ENCODE results near the gene XPR1.
"Not testable (repeated sequence)": the region's sequence is repeated elsewhere in the genome, so short reads cannot be mapped to it uniquely, and the experiment has no call there.

XPR1 gene

DNA sequence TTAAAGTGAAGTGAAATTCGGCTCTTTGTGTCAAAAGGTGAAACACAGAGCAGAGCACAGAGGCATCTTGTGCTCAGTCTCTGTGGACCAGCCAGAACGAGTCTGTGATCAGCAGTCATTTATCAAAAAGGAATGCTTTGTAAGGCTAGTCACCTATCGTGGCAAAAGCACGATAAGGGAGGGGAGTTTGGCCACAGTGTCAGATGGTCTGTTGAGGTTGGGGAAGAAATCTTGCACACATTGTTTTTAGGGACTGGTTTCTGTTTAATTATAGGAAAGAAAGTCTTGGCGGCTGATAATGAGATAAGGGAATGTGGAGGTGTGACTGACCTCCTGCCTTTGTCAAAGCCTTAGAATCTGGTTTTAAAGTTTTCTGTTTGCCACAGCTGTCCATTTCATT lies 222.6 kb downstream of the XPR1 start:
- H3K27me3 ChIP-seq (ENCODE audit: control insufficient read depth, insufficient read depth, low read length) = no peaks in the 10 kb centered on the region
- no peaks in the 10 kb centered on the region for H3K9me3 ChIP-seq (ENCODE audit: control insufficient read depth, low read length)
- no peak overlapping the region for H2AFZ ChIP-seq
- no peak overlapping the region for H3K27ac ChIP-seq
- H3K36me3 ChIP-seq (ENCODE audit: control insufficient read depth, insufficient read depth, low read length) = no peaks in the 10 kb centered on the region
- no peak overlapping the region for H3K4me2 ChIP-seq (ENCODE audit: low read length)
- no peak overlapping the region for H3K9ac ChIP-seq
- no peaks in the 10 kb centered on the region for H3K79me2 ChIP-seq
- no peak overlapping the region for H3K4me3 ChIP-seq (ENCODE audit: low read depth, low read length)
- H3K4me1 ChIP-seq = no peaks in the 10 kb centered on the region
- TF ChIP-seq, protein P1, sequence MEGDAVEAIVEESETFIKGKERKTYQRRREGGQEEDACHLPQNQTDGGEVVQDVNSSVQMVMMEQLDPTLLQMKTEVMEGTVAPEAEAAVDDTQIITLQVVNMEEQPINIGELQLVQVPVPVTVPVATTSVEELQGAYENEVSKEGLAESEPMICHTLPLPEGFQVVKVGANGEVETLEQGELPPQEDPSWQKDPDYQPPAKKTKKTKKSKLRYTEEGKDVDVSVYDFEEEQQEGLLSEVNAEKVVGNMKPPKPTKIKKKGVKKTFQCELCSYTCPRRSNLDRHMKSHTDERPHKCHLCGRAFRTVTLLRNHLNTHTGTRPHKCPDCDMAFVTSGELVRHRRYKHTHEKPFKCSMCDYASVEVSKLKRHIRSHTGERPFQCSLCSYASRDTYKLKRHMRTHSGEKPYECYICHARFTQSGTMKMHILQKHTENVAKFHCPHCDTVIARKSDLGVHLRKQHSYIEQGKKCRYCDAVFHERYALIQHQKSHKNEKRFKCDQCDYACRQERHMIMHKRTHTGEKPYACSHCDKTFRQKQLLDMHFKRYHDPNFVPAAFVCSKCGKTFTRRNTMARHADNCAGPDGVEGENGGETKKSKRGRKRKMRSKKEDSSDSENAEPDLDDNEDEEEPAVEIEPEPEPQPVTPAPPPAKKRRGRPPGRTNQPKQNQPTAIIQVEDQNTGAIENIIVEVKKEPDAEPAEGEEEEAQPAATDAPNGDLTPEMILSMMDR (IDR thresholded peaks at IDR 0.05) = no peak

DNA sequence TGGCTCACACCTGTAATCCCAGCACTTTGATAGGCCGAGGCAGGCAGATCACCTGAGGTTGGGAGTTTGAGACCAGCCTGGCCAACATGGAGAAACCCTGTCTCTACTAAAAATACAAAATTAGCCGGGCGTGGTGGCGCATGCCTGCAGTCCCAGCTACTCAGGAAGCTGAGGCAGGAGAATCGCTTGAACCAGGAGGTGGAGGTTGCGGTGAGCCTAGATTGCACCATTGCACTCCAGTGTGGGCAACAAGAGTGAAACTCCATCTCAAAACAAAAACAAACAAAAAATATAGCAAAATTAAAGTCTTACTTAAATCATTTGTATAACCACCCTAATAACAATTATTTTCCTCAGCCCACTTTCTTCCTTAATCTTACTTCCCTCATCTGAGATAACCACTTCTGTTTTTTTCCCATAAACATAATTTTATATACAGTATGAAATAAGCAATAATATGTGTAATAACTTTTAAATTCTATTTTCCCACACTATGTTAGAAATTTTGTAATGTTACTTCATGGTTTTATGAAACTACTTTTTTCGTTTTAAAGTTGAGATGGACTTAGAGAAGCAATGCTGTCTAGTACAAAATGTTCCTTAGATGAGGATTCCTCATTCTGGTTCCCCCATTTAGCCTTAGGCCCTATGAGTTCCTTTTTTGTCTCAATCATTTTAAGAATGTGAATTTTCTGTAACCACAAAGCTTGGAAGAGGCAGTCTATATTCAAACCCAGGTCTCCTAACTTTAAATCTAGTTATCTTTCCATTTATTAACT lies 226.3 kb downstream of the XPR1 start:
- not testable (repeated sequence) for H3K36me3 ChIP-seq (ENCODE audit: control insufficient read depth, insufficient read depth, low read length); H3K27ac ChIP-seq; H3K4me2 ChIP-seq (ENCODE audit: low read length); H3K9me3 ChIP-seq (ENCODE audit: control insufficient read depth, low read length); H2AFZ ChIP-seq; H3K27me3 ChIP-seq (ENCODE audit: control insufficient read depth, insufficient read depth, low read length); H3K4me1 ChIP-seq; H3K9ac ChIP-seq; H3K4me3 ChIP-seq (ENCODE audit: low read depth, low read length); H3K79me2 ChIP-seq

DNA sequence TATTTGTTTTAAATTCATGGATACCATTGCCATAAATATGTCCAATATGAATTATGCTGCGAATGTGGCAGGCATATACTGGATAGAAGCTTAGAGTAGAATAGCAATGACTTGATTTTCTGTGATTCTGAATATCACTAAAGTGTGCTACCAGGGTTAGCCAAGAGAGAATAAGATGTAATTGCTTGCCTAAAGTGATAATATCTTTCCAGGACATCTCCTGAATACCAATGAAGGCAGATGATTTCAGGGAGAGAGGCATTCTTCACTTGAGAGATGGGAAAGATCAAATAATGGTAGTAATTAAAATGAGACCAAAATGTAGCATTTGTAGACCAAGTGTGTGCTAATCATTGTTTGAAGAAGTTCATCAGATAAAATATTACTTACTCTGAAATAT lies 227.5 kb downstream of the XPR1 start:
- Histone ChIP-seq H3K79me2 (no peaks in the 10 kb centered on the region), H3K27ac (no peak overlapping the region), H3K9me3 (ENCODE audit: control insufficient read depth, low read length) (no peaks in the 10 kb centered on the region), H2AFZ (no peak overlapping the region), H3K4me2 (ENCODE audit: low read length) (no peak overlapping the region), H3K4me3 (ENCODE audit: low read depth, low read length) (no peak overlapping the region), H3K4me1 (no peaks in the 10 kb centered on the region), H3K36me3 (ENCODE audit: control insufficient read depth, insufficient read depth, low read length) (no peaks in the 10 kb centered on the region), H3K27me3 (ENCODE audit: control insufficient read depth, insufficient read depth, low read length) (no peaks in the 10 kb centered on the region), H3K9ac (no peak overlapping the region)
- TF ChIP-seq, protein P1 (IDR thresholded peaks at IDR 0.05) = no peak

DNA sequence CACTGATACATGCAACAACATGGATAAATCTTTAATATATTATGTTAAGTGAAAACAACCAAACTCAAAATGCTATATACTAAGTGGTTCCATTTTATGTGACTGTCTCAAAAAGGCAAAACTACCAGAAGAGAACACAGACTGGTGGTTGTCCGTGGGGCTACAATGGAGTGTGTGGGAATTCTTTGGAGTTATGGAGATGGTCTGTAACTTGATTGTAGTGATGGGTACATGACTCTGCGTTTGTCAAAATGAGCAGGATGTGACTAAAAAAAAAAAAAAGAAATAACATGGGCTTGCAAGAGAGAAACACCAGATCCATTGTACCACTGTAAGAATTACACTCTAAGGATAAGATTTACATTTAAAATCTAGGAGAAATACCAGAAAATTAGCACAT lies 228.7 kb downstream of the XPR1 start:
- Histone ChIP-seq H3K27me3 (ENCODE audit: control insufficient read depth, insufficient read depth, low read length) (no peaks in the 10 kb centered on the region), H3K27ac (no peak overlapping the region), H3K9me3 (ENCODE audit: control insufficient read depth, low read length) (no peaks in the 10 kb centered on the region), H2AFZ (no peak overlapping the region), H3K79me2 (no peaks in the 10 kb centered on the region), H3K36me3 (ENCODE audit: control insufficient read depth, insufficient read depth, low read length) (no peaks in the 10 kb centered on the region), H3K4me2 (ENCODE audit: low read length) (no peak overlapping the region), H3K4me1 (no peaks in the 10 kb centered on the region), H3K9ac (no peak overlapping the region), H3K4me3 (ENCODE audit: low read depth, low read length) (no peak overlapping the region)
- TF ChIP-seq, protein P1 (IDR thresholded peaks at IDR 0.05) = no peak

DNA sequence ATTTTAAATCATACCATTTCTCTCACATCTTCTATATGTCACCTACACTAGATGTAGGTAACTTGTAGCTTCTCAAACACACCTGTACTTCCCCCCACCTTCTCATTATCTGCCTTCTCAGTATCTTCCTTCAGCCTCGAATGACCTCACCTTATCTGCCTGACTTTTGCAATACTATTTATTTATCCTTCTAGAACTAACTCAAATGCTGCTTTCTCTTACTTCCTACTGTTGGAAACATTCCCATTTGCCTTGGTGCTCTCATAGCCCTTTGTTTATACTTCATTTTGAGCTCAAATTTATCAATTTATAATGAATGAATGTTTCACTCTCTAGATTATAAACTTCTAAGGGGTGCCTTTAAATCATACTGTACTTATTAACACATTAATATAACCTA lies 230.5 kb downstream of the XPR1 start:
- Histone ChIP-seq H3K79me2 (no peaks in the 10 kb centered on the region), H3K9ac (no peak overlapping the region), H3K4me2 (ENCODE audit: low read length) (no peak overlapping the region), H3K36me3 (ENCODE audit: control insufficient read depth, insufficient read depth, low read length) (no peaks in the 10 kb centered on the region), H3K27me3 (ENCODE audit: control insufficient read depth, insufficient read depth, low read length) (no peaks in the 10 kb centered on the region), H3K27ac (no peak overlapping the region), H3K4me3 (ENCODE audit: low read depth, low read length) (no peak overlapping the region), H3K4me1 (no peaks in the 10 kb centered on the region), H2AFZ (no peak overlapping the region), H3K9me3 (ENCODE audit: control insufficient read depth, low read length) (no peaks in the 10 kb centered on the region)
- TF ChIP-seq, protein P1 (IDR thresholded peaks at IDR 0.05) = no peak
